Heart right ventricle (tissue), 16 donors: ENCODE measurements around the gene CEP112. TPM values are rescaled to one million over a fixed set of nuclear protein-coding genes. Genes with fewer than 3 reads are reported as not detected.

Source experiments
- ATAC-seq, 8 donors: fragments of 200-7000 bp; cut with Tn5 transposase; one replicate each; pipeline ENCODE4 v1.9.1; 2020; ENCODE audit warnings: mild to moderate bottlenecking in 8 of 8, moderate library complexity in 8 of 8, moderate number of reproducible peaks in 1 of 8
- DNase-seq, 2 donors: peaks; one replicate each; pipeline ENCODE4 v3.0.0-alpha.2; 2020
- H3K27ac ChIP-seq, 10 donors: fragments of 200-600 bp; sonication (generic) in 2 of 10; one replicate each; pipeline versions ENCODE4 v1.5.0 to v1.8.0; 2020 to 2022; ENCODE audit warnings: mild to moderate bottlenecking in 3 of 10
- H3K27me3 ChIP-seq, 7 donors: fragments of 200-600 bp; one replicate each; pipeline ENCODE4 v1.8.0; 2021 to 2022; ENCODE audit warnings: mild to moderate bottlenecking in 2 of 7
- H3K36me3 ChIP-seq, 9 donors: fragments of 200-600 bp; sonication (generic) in 1 of 9; one replicate each; pipeline versions ENCODE4 v1.5.0 to v1.8.0; 2020 to 2022; ENCODE audit warnings: mild to moderate bottlenecking in 2 of 9
- H3K4me1 ChIP-seq, 9 donors: fragments of 200-600 bp; sonication (generic) in 1 of 9; one replicate each; pipeline versions ENCODE4 v1.5.0 to v1.8.0; 2020 to 2022; ENCODE audit warnings: mild to moderate bottlenecking in 4 of 9
- H3K4me3 ChIP-seq, 10 donors: fragments of 200-600 bp; sonication (generic) in 2 of 10; one replicate each; pipeline versions ENCODE4 v1.5.0 to v1.8.0; 2020 to 2022; ENCODE audit warnings: mild to moderate bottlenecking in 7 of 10, moderate library complexity in 2 of 10
- H3K9me3 ChIP-seq, 11 donors: fragments of 200-600 bp in 10 of 11; sonication (generic) in 2 of 11; one replicate each; pipeline versions ENCODE4 v1.5.0 to v1.8.0; 2013 to 2022; ENCODE audit warnings: mild to moderate bottlenecking in 2 of 11, control low read depth in 1 of 11, moderate library complexity in 1 of 11
- WGBS, 2 donors: extraction: QIAGEN DNeasy Blood & Tissue Kit; methylation state at CpG; one replicate each; pipeline ENCODE4 v1.1.7; 2013; ENCODE audit warnings: inconsistent platforms in 1 of 2; 5-methylcytosine and 5-hydroxymethylcytosine counted together
- intact Hi-C, 10 donors: fragments of 100-400 bp; cut with DNase I; formaldehyde crosslinking; loops; one replicate each; pipeline versions ENCODE4 v1.11.1 to v1.14.2; 2022
- polyA plus RNA-seq, 2 donors: library from polyadenylated mRNA; stranded (reverse); fragments of 200-250 nt; gene quantifications; one replicate each; pipeline ENCODE4 v1.2.3, GENCODE V29; 2013
- total RNA-seq, 10 donors: library from RNA; stranded (reverse); fragmentation: NEBNext Ultra II Directional in 3 of 10; extraction: Animal tissue kit (Norgen Biotek cat#: 25700) in 3 of 10; gene quantifications; one replicate each; pipeline versions ENCODE4 v1.2.1 to v1.2.4, GENCODE V29; 2021 to 2023
- TF ChIP-seq, protein P1 (sequence below), 9 donors: fragments of 200-600 bp; sonication (generic) in 2 of 9; IDR thresholded peaks; one replicate each; pipeline versions ENCODE4 v1.5.0 to v1.8.0; 2021 to 2022; ENCODE audit warnings: antibody characterized with exemption in 9 of 9, mild to moderate bottlenecking in 5 of 9, moderate library complexity in 1 of 9
- donor health status: Arrhythmogenic right ventricular cardiomyopathy.
- donor health status: ischemic (EF 13 %, LVEDD 7.1; RV severe dilation, severe dysfunction).
- donor health status: healthy with polysubstance abuse.
- donor health status: DM: no; HTN: yes; CAD: no.
- donor health status: DM: no; HTN: no; CAD: no.
- donor health status: ischemic (EF 25% LVEDD 6.9; RV normal size, moderate dysfunction).
- donor health status: ischemic (EF 25% LVEDD 5.7; RV mildly dilated, moderate dysfunction).
- donor health status: healthy.
- donor health status: DM: yes; HTN: yes; CAD: no.
- donor health status: Ischemic cardiomyopathy.
- donor health status: ischemic (EF 35%, LVEDD 5.7; RV mildly dilated, moderate dysfunction).
- donor health status: nonischemic (EF 11% LVEDD 7.7; RV severe dilation, severe dysfunction).
- donor health status: DM: yes; HTN: yes; CAD: no.
- donor health status: PGD.
- donor health status: ischemic (EF 29% LVEDD 5.4; RV normal size, mild dysfunction).
- donor health status: nonischemic (EF 23%, LVEDD 6.1; RV moderate dilation, normal function).

CEP112 gene
- total and polyA plus RNA-seq, 12 donors: 6.7 to 30.0 (median 16.3) TPM

DNA sequence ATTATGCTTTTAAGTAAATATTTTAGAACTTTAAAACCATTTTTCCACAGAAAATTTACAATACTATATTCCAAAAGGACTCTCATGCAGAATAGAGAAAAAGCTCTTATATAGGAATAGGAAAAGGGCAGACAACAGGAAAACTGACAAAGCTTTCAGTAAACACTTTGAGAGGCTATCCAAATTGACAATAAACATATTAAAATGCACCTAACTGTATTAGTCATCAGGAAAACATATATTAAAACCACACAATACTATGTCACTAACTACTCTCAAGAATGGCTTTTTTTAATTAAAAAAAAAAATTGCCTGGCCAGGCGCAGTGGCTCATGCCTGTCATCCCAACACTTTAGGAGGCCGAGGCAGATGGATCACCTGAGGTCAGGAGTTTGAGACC, 77.3 kb downstream of the CEP112 start:
- DNase-seq (no peak), ATAC-seq (no peak)
- WGBS, 2 donors: 96 to 100% methylated on average over 2 of the region's 2 CpGs

DNA sequence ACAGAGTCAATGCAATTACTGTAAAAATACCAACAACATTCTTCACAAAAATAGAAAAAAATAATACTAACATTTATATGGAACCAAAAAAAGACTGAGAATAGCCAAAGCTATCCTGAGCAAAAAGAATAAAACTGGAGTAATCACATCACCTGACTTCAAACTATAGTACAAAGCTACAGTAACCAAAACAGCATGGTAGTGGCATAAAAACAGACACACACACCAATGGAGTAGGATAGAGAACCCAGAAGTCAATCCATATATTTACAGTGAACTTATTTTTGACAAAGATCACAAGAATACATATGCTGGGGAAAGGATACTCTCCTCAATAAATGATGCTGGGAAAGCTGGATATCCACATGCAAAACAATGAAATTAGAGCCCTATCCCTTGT, 84.2 kb downstream of the CEP112 start:
- H3K27ac ChIP-seq: no peak overlapping the region

More for the DNA sequence above, 77.3 kb downstream of the CEP112 start:
- intact Hi-C loops: no loop called here
- Histone ChIP-seq H3K4me1 (no peaks in the 10 kb centered on the region), H3K27me3 (no peaks in the 10 kb centered on the region), H3K27ac (no peak overlapping the region), H3K4me3 (no peak overlapping the region), H3K9me3 (peaks cover 0 to 15% (median 5%) of the 10 kb centered on the region in 11 donors), H3K36me3 (no peaks in the 10 kb centered on the region)
- TF ChIP-seq, protein P1, sequence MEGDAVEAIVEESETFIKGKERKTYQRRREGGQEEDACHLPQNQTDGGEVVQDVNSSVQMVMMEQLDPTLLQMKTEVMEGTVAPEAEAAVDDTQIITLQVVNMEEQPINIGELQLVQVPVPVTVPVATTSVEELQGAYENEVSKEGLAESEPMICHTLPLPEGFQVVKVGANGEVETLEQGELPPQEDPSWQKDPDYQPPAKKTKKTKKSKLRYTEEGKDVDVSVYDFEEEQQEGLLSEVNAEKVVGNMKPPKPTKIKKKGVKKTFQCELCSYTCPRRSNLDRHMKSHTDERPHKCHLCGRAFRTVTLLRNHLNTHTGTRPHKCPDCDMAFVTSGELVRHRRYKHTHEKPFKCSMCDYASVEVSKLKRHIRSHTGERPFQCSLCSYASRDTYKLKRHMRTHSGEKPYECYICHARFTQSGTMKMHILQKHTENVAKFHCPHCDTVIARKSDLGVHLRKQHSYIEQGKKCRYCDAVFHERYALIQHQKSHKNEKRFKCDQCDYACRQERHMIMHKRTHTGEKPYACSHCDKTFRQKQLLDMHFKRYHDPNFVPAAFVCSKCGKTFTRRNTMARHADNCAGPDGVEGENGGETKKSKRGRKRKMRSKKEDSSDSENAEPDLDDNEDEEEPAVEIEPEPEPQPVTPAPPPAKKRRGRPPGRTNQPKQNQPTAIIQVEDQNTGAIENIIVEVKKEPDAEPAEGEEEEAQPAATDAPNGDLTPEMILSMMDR (IDR thresholded peaks at IDR 0.05): no peak

DNA sequence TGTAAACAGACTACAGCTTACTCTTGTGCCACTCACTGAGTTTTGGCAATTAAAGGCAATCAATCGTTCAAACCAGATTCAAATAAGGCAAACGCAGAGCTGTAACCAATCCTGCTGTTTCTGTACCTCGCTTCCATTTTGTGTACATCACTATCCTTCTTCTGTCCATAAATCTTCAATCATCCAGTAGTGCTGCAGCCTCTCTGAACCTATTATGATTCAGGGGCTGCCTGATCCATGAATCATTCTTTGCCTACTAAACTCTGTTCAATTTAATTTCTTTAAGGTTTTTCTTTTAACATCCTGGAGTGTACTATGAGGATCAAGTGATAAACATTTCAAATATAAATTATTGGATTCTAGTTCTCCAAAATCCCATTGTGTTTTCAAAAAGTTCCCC, 93.9 kb downstream of the CEP112 start:
- ATAC-seq (no peak), DNase-seq (no peak)
- Histone ChIP-seq H3K36me3 (peaks cover 0 to 22% (median 7%) of the 10 kb centered on the region in 9 donors), H3K4me1 (no peaks in the 10 kb centered on the region), H3K27ac (no peak overlapping the region), H3K4me3 (no peak overlapping the region), H3K27me3 (no peaks in the 10 kb centered on the region), H3K9me3 (peaks cover 0 to 12% (median 0%) of the 10 kb centered on the region in 11 donors)
- WGBS, 2 donors: 96 to 99% methylated on average over 3 of the region's 3 CpGs
- TF ChIP-seq, protein P1 (IDR thresholded peaks at IDR 0.05): no peak
- intact Hi-C loops: no loop called here

More for the DNA sequence above, 84.2 kb downstream of the CEP112 start:
- ATAC-seq: no peak
- DNase-seq: no peak
- H3K36me3 ChIP-seq: peaks cover 0 to 21% (median 0%) of the 10 kb centered on the region in 9 donors
- H3K4me3 ChIP-seq: no peak overlapping the region
- intact Hi-C loops: no loop called here
- TF ChIP-seq, protein P1 (IDR thresholded peaks at IDR 0.05): no peak
- H3K27me3 ChIP-seq: no peaks in the 10 kb centered on the region
- H3K4me1 ChIP-seq: no peaks in the 10 kb centered on the region
- peaks cover 0 to 24% (median 10%) of the 10 kb centered on the region in 11 donors for H3K9me3 ChIP-seq

DNA sequence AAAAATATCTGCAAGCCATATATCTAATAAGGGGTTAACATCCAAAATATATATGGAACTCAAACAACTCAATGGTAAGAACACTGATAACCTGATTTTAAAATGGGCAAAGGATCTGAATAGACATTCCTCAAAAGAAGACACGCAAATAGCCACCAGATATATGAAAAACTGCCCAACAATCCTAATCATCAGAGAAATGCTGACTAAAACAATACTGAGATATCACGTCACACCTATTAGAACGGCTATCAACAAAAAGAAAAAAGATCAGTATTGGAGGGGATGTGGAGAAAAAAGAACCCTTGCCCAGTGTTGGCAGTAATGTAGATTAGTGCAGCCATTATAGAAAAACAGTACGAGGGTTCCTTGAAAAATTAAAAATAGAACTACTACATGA, 97.2 kb downstream of the CEP112 start:
- WGBS, 2 donors: 92% methylated on average over 4 of the region's 4 CpGs

More for the DNA sequence above, 97.2 kb downstream of the CEP112 start:
- H3K27me3 ChIP-seq: no peaks in the 10 kb centered on the region
- TF ChIP-seq, protein P1 (IDR thresholded peaks at IDR 0.05): no peak
- no peaks in the 10 kb centered on the region for H3K4me1 ChIP-seq
- peaks cover 0 to 17% (median 6%) of the 10 kb centered on the region in 11 donors for H3K9me3 ChIP-seq
- ATAC-seq (no peak), DNase-seq (no peak)
- H3K4me3 ChIP-seq: no peak overlapping the region
- H3K36me3 ChIP-seq: peaks cover 0 to 49% (median 10%) of the 10 kb centered on the region in 9 donors
- intact Hi-C loops: no loop called here
- H3K27ac ChIP-seq: no peak overlapping the region
